ENCODE results near the gene L3MBTL4.
"Not testable (repeated sequence)": the region's sequence is repeated elsewhere in the genome, so short reads cannot be mapped to it uniquely, and the experiment has no call there.

Gene L3MBTL4

DNA sequence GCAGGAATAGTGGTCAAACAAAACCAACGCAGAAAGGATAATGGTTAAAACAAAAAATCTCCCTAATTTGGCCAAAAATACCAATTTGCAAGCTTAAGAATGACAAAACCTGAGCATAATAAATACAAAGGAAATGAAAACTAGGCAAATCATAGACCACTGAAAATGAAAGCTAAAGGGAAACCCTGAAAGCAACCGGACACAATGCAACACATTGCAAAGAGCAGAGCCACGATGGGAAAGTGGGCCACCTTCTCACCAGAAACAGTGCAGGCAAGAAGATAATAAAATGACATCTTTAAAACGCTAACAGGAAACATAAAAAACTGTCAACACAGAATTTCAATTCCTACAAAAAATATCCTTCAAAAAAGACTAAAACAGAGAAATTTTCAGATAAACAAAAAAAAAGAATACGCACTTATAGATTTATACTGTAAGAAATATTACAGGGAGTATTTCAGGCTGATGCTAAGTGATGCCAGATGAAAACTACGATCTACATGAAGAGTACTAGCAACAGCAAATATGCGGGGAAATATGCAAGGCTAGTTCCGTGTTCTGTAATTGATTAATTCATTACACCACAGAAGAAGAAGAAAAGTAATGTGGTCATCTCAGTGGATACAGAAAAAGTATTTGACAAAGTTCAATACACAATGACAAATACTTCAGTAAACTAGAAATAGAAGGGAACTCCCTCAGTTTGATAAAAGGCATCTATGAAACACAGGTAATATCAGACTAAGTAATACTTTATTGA is 239.5 kb downstream of the L3MBTL4 start:
- DNase-seq (ENCODE audit: low spot score) = no peak

DNA sequence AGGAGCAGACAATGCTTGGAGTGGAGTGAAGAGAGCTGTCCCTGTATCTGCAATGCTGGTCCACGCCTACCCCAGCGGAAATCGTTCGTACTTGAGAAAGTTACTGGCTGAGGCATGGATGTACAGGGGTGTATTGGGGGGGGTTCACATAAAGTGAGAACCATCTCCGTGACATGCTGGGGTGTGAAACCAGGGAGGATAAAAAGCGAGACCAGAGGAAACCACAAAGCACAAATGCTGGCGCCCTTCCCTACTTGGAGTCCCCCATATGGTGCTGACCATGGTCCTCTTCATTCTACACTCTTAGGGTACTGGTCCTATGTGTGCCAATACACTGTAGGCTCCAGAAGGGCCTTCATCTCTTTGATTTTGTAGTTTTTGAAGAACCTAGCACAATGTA is 244.1 kb downstream of the L3MBTL4 start:
- no peak for DNase-seq (ENCODE audit: low spot score)

- DNase-seq (ENCODE audit: low spot score) = no peak
Observed at GRCh38 chr18:6161549-6161948, 253.2 kb downstream of the L3MBTL4 start.

DNA sequence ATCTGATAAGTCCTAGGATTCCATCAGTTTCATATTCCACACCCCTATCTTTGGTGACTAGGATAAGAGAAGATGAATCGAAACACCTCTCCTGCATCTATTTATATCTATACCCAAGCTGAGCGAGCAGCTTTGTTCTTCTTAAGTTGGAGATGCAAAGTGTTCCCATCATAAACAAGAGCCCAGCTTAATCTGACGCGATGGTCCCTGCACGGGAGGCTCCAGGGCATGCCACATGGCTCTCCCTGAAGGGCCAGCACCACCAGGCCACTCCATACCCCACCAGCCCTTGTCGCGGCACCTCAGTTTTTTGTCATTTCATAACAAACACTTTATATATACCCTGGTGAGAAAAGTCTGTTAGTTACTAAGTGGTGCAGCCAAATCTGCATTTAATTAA is 255.3 kb downstream of the L3MBTL4 start:
- no peak for DNase-seq (ENCODE audit: low spot score)

GRCh38 chr18:6158958-6159357 is 255.8 kb downstream of the L3MBTL4 start:
- no peak for DNase-seq (ENCODE audit: low spot score)

- no peak for DNase-seq (ENCODE audit: low spot score)
Observed at GRCh38 chr18:6156446-6156845, 258.3 kb downstream of the L3MBTL4 start.

DNA sequence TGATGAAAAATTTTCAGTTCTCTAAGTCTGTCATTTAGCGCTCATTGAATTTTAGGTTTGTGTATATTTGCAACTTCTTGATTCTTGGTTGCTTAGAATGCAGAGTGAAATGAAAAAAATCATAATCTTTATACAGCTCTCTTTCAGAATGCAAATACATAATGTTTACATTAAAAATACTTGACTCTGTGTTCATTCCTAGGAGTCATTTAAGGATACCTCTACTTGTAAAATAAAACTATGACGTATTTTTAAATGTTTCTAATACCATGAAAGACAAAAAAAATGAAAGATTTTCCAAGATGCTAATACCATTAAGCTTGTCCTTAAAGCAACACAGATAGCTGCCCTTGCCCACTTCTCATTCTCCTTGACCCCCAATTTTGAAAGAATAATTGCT is 259.0 kb downstream of the L3MBTL4 start:
- DNase-seq (ENCODE audit: low spot score) = no peak

DNA sequence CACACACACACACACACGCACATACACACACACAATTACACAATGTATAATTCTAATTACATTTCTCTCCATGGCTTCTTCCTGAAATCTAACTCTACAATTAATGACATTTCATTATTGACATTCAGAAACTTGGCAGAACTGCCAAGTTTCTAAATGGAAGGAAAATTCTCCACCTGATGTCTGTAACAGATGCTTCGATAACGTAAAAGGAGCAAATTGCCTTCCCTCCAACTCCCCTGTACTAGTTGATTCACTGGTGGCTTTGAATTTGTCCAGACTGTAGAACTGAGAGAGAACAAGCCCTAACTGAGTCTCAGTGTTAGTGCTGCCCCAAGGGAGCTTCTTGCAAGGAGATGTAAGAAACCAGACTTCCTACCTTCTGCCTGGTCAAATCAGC is 264.3 kb downstream of the L3MBTL4 start:
- no peak for DNase-seq (ENCODE audit: low spot score)

GRCh38 chr18:6146307-6146661 is 268.4 kb downstream of the L3MBTL4 start:
- no peak for DNase-seq (ENCODE audit: low spot score)

DNA sequence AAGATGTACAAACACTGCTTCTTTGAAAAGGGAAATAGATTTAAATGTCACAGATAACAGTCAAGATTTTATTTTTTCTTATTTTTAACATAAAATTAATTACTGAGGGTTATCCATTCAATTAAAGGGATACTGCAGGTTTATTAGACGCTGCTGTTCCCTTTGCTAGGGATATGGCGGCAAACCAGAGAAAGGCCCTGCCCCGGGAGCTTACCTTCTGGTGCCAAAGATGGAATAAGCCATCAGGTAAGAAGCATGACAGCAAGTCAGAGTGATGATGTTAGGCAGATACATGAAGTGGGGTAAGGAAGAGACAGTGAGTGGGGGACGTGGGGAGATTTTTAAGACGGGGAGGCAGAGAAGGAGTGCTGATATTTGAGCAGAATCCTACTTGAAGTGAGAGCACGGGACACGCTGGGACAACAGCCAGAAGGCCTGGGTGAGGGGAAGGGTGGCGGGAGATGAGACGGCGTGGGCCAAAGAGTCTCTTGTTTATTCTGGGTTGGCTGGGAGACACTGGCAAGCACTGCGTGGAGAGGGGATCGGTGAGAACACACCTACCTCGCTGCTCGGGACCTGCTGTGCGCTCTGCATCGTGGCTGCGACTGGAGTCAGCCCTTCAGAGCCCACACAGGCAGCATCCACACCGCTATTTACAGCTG is 268.9 kb downstream of the L3MBTL4 start:
- DNase-seq (ENCODE audit: low spot score) = no peak

GRCh38 chr18:6139007-6139406 is 275.7 kb downstream of the L3MBTL4 start:
- DNase-seq (ENCODE audit: low spot score) = no peak

DNA sequence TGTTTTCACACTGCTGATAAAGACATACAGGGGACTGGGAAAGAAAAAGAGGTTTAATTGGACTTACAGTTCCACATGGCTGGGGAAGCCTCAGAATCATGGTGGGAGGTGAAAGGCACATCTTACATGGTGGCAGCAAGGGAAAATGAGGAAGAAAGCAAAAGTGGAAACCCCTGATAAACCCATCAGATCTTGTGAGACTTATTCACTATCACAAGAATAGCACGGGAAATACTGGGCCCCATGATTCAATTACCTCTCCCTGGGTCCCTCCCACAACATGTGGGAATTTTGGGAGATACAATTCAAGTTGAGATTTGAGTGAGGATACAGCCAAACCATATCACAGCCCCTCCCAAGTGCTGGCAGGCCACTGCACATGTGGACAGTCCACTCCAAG is 278.8 kb downstream of the L3MBTL4 start:
- DNase-seq (ENCODE audit: low spot score) = not testable (repeated sequence)

- not testable (repeated sequence) for DNase-seq (ENCODE audit: low spot score)
Observed at GRCh38 chr18:6135029-6135428, 279.7 kb downstream of the L3MBTL4 start.

- DNase-seq (ENCODE audit: low spot score) = no peak
Observed at GRCh38 chr18:6132751-6133368, 281.9 kb downstream of the L3MBTL4 start.

DNA sequence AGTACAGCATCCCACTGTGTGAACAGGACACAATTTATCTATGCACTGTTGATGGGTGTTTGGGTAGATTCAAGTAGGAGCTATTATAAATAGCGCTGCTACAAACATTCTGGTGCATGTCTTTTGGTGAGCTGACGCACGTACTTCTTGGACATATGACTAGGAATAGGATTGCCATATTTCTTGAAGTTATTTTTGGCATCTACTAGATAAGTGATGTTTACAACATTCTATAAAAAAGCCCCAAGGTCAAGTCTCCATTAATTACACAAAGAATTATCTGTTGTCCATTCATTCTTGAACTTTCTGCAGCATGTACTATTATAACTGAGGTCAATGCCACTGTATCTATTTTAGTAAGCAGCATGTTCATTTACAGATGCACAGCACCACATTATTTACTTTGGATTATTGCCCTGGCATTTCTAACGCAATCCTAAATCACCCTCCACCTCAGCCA is 293.9 kb downstream of the L3MBTL4 start:
- DNase-seq (ENCODE audit: low spot score) = no peak

DNA sequence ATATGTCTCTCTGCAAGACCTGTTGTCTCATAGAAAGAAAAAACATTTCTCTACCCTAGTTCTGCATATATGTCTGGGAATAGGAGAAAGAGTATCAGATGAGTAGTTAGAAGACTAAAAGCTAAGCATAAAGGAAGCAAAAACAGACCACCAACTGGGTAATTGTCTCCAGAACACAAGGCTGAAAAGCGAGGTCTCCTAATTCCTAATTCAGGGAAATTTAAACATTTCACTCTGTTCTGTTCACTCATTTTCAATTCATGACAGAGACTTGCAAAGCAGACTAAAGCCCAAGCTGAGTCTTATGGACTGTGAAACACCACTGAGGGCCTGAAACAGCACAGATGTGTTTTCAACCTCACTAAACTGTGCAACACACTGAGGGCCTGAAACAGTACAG is 294.9 kb downstream of the L3MBTL4 start:
- no peak for DNase-seq (ENCODE audit: low spot score)

DNA sequence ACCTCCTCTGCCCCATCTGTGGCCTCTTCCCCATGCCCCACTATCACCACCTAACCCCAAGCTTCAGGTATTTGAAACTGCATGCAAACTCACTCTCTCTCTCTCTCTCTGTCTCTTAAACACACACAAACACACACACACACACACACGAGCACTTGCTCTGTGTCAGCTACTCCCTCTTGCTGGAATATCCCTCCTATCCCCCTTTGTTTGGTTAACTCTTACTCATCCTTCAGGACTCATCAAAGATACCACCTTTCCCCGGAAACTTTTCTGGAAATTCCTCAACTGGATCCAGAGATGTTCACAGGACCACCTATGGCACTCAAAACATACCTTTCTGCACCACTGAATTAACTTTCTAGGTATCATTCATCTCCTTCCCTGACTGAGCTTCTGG is 296.6 kb downstream of the L3MBTL4 start:
- no peak for DNase-seq (ENCODE audit: low spot score)

DNA sequence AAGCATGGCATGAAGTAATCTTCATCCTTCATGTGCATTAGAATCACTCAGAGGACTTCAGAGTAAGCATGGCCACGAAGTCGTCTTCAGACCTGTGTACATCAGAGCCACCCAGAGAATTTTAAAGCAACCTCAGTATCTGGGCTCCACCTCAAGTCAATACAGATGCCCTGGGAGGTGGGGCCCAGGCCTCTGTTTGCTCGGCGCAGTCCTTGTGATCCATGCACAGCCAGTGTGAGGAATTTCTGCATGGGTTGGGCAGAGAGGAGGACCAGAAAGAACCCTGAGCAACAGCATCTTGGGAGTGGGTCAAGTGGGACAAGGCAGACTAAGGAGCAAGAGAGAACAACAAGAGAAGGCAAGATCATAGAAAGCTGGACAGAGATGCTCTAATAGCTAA is 299.0 kb downstream of the L3MBTL4 start:
- no peak for DNase-seq (ENCODE audit: low spot score)

DNA sequence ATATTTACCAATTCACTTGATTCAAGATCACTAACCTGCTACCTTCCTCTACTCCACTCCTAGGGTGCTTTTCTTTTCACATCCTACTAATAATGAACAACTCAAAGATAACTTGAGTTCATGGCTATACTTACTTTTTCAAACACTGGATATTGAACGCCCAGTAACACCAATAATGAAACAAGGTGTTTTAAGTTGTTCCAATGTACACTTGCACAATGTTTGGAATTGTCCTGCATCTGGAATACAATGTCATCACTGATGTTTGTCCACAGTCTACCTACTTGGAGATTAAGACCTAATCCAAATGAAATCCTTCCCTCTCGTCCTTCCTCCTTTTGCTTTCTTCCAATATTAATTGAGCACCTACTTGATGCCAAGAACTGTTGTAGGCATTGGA is 301.1 kb downstream of the L3MBTL4 start:
- DNase-seq (ENCODE audit: low spot score) = no peak

GRCh38 chr18:6111726-6112125 is 303.0 kb downstream of the L3MBTL4 start:
- no peak for DNase-seq (ENCODE audit: low spot score)

- DNase-seq (ENCODE audit: low spot score) = no peak
Observed at GRCh38 chr18:6109743-6110142, 305.0 kb downstream of the L3MBTL4 start.

GRCh38 chr18:6107794-6108193 is 306.9 kb downstream of the L3MBTL4 start:
- DNase-seq (ENCODE audit: low spot score) = no peak

DNA sequence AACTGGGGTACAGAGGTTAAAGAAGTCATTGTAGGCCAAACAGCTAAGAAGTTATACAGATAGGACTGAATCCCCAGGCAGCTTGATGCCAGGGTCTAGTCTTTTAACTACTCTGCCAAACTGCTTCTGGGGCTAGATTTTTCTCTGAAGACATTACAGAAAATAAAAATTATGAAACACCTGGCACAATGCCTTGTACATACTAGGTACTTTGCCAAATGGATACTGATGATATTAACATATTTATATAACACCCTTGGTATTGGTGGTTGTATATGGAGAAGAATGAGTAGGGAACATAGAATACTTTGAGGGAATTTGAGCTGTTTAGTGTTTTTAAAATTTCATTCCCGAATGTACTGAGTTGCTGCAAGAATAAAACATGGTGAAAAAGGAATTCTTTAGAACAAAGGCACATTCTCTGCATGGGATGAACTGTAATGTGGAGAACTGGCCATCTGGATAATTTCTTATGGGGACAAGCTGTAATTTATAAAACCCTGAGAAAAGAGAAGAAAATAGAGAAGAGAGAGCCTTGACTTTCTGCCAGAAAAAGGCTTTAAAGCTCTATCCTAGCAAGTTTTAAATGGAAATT is 308.5 kb downstream of the L3MBTL4 start:
- DNase-seq (ENCODE audit: low spot score) = no peak
